NCI-H510A (cell line): Measurements from ENCODE around the gene AUH.
"Not testable (repeated sequence)": the region's sequence is repeated elsewhere in the genome, so short reads cannot be mapped to it uniquely, and the experiment has no call there.

Experiments used
- DNase-seq: peaks from one replicate; lab custom pipeline; 2025; lab: John Stamatoyannopoulos, UW

Gene AUH

GRCh38 chr9:91361291-91362050 lies at the start of gene AUH:
TSS of gene AUH (minus strand) at chr9:91361918. CDS start at chr9:91361889, 29 bp downstream.
- DNase-seq: peak; percentile 63

GRCh38 chr9:91411096-91411771 lies 49.5 kb upstream of the AUH start:
- no peak for DNase-seq

- DNase-seq: no peak
Observed at GRCh38 chr9:91410161-91410560, 48.4 kb upstream of the AUH start.

GRCh38 chr9:91408475-91408874 lies 46.8 kb upstream of the AUH start:
- no peak for DNase-seq

- DNase-seq: no peak
Observed at GRCh38 chr9:91407580-91408318, 46.0 kb upstream of the AUH start.

GRCh38 chr9:91405343-91406077 lies 43.8 kb upstream of the AUH start:
- DNase-seq: no peak

GRCh38 chr9:91403665-91404543 lies 42.2 kb upstream of the AUH start:
- no peak for DNase-seq

GRCh38 chr9:91398926-91399325 lies 37.2 kb upstream of the AUH start:
- DNase-seq: no peak

- no peak for DNase-seq
Observed at GRCh38 chr9:91395553-91396471, 34.1 kb upstream of the AUH start.

GRCh38 chr9:91395106-91395552 lies 33.4 kb upstream of the AUH start:
- DNase-seq: no peak

- no peak for DNase-seq
Observed at GRCh38 chr9:91393826-91394225, 32.1 kb upstream of the AUH start.

GRCh38 chr9:91392435-91392834 lies 30.7 kb upstream of the AUH start:
- DNase-seq: no peak

- peak; percentile 52 for DNase-seq
Observed at GRCh38 chr9:91391818-91392217, 30.1 kb upstream of the AUH start.

- DNase-seq: no peak
Observed at GRCh38 chr9:91391412-91391811, 29.7 kb upstream of the AUH start.

- not testable (repeated sequence) for DNase-seq
Observed at GRCh38 chr9:91389686-91390085, 28.0 kb upstream of the AUH start.

GRCh38 chr9:91386765-91387164 lies 25.0 kb upstream of the AUH start:
- DNase-seq: no peak

GRCh38 chr9:91384954-91385353 lies 23.2 kb upstream of the AUH start:
- no peak for DNase-seq

GRCh38 chr9:91383577-91383976 lies 21.9 kb upstream of the AUH start:
- no peak for DNase-seq

GRCh38 chr9:91382298-91382697 lies 20.6 kb upstream of the AUH start:
- DNase-seq: no peak

- no peak for DNase-seq
Observed at GRCh38 chr9:91379426-91379825, 17.7 kb upstream of the AUH start.
